HG03378 (cell line): ENCODE measurements around the gene EPHA1.

Source experiments
- ATAC-seq: cut with Tn5 transposase; IDR thresholded peaks from one replicate; pipeline ENCODE4 v1.9.1; 2021; ENCODE audit warnings: mild to moderate bottlenecking, moderate library complexity; ENCODE audit not compliant: unreplicated experiment

EPHA1 gene

GRCh38 chr7:143390104-143390772 lies 18.4 kb downstream of the EPHA1 start:
- no peak for ATAC-seq

GRCh38 chr7:143389316-143390103 lies 19.1 kb downstream of the EPHA1 start:
- ATAC-seq, result no peak

- ATAC-seq, result no peak
These were observed 20.1 kb downstream of the EPHA1 start for GRCh38 chr7:143388491-143389101.

- no peak for ATAC-seq
These were observed 20.6 kb downstream of the EPHA1 start for GRCh38 chr7:143388051-143388450.

GRCh38 chr7:143387156-143387975 lies 21.3 kb downstream of the EPHA1 start:
- ATAC-seq, result no peak

GRCh38 chr7:143385891-143386781 lies 22.5 kb downstream of the EPHA1 start:
- ATAC-seq, result no peak

GRCh38 chr7:143384661-143385631 lies 23.7 kb downstream of the EPHA1 start:
- ATAC-seq, result no peak

GRCh38 chr7:143384148-143384547 lies 24.5 kb downstream of the EPHA1 start:
- ATAC-seq, result no peak

- ATAC-seq, result no peak
These were observed 25.1 kb downstream of the EPHA1 start for GRCh38 chr7:143383642-143383957.

- no peak for ATAC-seq
These were observed 25.6 kb downstream of the EPHA1 start for GRCh38 chr7:143382791-143383641.

- no peak for ATAC-seq
These were observed 26.4 kb downstream of the EPHA1 start for GRCh38 chr7:143382126-143382790.

- peak; percentile 4 for ATAC-seq
These were observed 27.1 kb downstream of the EPHA1 start for GRCh38 chr7:143381427-143382125.

- ATAC-seq, result peak; percentile 55
These were observed 27.8 kb downstream of the EPHA1 start, which contains the start of gene ZYX for GRCh38 chr7:143380646-143381426. Gene ZYX (plus strand): TSS chr7:143381345. CDS start chr7:143381572, 227 bp downstream.

GRCh38 chr7:143380260-143380645 lies 28.4 kb downstream of the EPHA1 start:
- ATAC-seq, result peak; percentile 63

- peak; percentile 15 for ATAC-seq
These were observed 28.9 kb downstream of the EPHA1 start for GRCh38 chr7:143379611-143380259.

- no peak for ATAC-seq
These were observed 32.3 kb downstream of the EPHA1 start for GRCh38 chr7:143376396-143376795.
